GM19395 (cell line): ENCODE data around the gene KCNIP4.

Experiments
- ATAC-seq: cut with Tn5 transposase; IDR thresholded peaks from one replicate; pipeline ENCODE4 v1.9.1; 2021; ENCODE audit warnings: mild to moderate bottlenecking, moderate library complexity; ENCODE audit not compliant: unreplicated experiment

The KCNIP4 gene

GRCh38 chr4:21226637-21227538 lies 721.7 kb downstream of the KCNIP4 start:
- no peak for ATAC-seq

- no peak for ATAC-seq
These were observed 736.7 kb downstream of the KCNIP4 start for GRCh38 chr4:21211846-21212245.

GRCh38 chr4:21209860-21210259 lies 738.7 kb downstream of the KCNIP4 start:
- ATAC-seq, result no peak

GRCh38 chr4:21205821-21206531 lies 742.6 kb downstream of the KCNIP4 start:
- ATAC-seq, result no peak

GRCh38 chr4:21203416-21203815 lies 745.2 kb downstream of the KCNIP4 start:
- ATAC-seq, result no peak

- no peak for ATAC-seq
These were observed 745.6 kb downstream of the KCNIP4 start for GRCh38 chr4:21202959-21203358.

- ATAC-seq, result no peak
These were observed 749.9 kb downstream of the KCNIP4 start for GRCh38 chr4:21198683-21199082.

GRCh38 chr4:21195682-21196081 lies 752.9 kb downstream of the KCNIP4 start:
- no peak for ATAC-seq

- ATAC-seq, result no peak
These were observed 756.2 kb downstream of the KCNIP4 start for GRCh38 chr4:21192367-21192766.

GRCh38 chr4:21191317-21191716 lies 757.3 kb downstream of the KCNIP4 start:
- ATAC-seq, result no peak

GRCh38 chr4:21184788-21185187 lies 763.8 kb downstream of the KCNIP4 start:
- no peak for ATAC-seq

- ATAC-seq, result no peak
These were observed 766.9 kb downstream of the KCNIP4 start for GRCh38 chr4:21181716-21182115.

- no peak for ATAC-seq
These were observed 770.7 kb downstream of the KCNIP4 start for GRCh38 chr4:21177871-21178270.

GRCh38 chr4:21177092-21177491 lies 771.5 kb downstream of the KCNIP4 start:
- ATAC-seq, result no peak

- ATAC-seq, result no peak
These were observed 780.9 kb downstream of the KCNIP4 start for GRCh38 chr4:21167711-21168110.

GRCh38 chr4:21155367-21155766 lies 793.2 kb downstream of the KCNIP4 start:
- ATAC-seq, result no peak

- no peak for ATAC-seq
These were observed 809.2 kb downstream of the KCNIP4 start for GRCh38 chr4:21139327-21139726.

GRCh38 chr4:21136051-21136630 lies 812.4 kb downstream of the KCNIP4 start:
- ATAC-seq, result no peak

- no peak for ATAC-seq
These were observed 813.6 kb downstream of the KCNIP4 start for GRCh38 chr4:21134994-21135393.

GRCh38 chr4:21130606-21131005 lies 818.0 kb downstream of the KCNIP4 start:
- no peak for ATAC-seq

GRCh38 chr4:21126014-21126512 lies 822.5 kb downstream of the KCNIP4 start:
- no peak for ATAC-seq

- ATAC-seq, result no peak
These were observed 830.3 kb downstream of the KCNIP4 start for GRCh38 chr4:21118301-21118700.
